Colonic mucosa (tissue), 4 donors: ENCODE measurements around the gene UGT1A7. TPM values are rescaled to one million over a fixed set of nuclear protein-coding genes. Genes with fewer than 3 reads are reported as not detected.

Experiments used
- DNase-seq: peaks from one replicate; pipeline ENCODE4 v3.0.0-alpha.2; 2020
- H3K27ac ChIP-seq: fragments of 200-600 bp; one replicate; pipeline ENCODE4 v1.8.0; 2021
- H3K27me3 ChIP-seq: fragments of 200-600 bp; one replicate; pipeline ENCODE4 v1.8.0; 2021
- H3K36me3 ChIP-seq: fragments of 200-600 bp; one replicate; pipeline ENCODE4 v1.8.0; 2021
- H3K4me1 ChIP-seq: fragments of 200-600 bp; one replicate; pipeline ENCODE4 v1.8.0; 2021; ENCODE audit warnings: mild to moderate bottlenecking
- H3K4me3 ChIP-seq: fragments of 200-600 bp; one replicate; pipeline ENCODE4 v1.8.0; 2021
- H3K9ac ChIP-seq, 2 donors: one replicate each; pipeline ENCODE4 v1.7.0; 2013; ENCODE audit warnings: control low read depth in 2 of 2, low read depth in 2 of 2, low read length in 2 of 2
- H3K9me3 ChIP-seq: fragments of 200-600 bp; one replicate; pipeline ENCODE4 v1.8.0; 2021
- CTCF ChIP-seq: fragments of 200-600 bp; IDR thresholded peaks from one replicate; pipeline ENCODE4 v1.8.0; 2022; ENCODE audit warnings: antibody characterized with exemption, mild to moderate bottlenecking
- intact Hi-C: fragments of 100-400 bp; cut with DNase I; formaldehyde crosslinking; loops from one replicate; pipeline ENCODE4 v1.14.1; 2022
- total RNA-seq, 2 donors: library from RNA; stranded (reverse); fragmentation: NEBNext Ultra II Directional in 1 of 2; extraction: Animal tissue kit (Norgen Biotek cat#: 25700) in 1 of 2; gene quantifications; one replicate each; pipeline ENCODE4 v1.2.1, GENCODE V29; 2021
- donor health status: healthy.
- donor health status: DM: no; HTN: no; CAD: no.
- donor health status: DM: no; HTN: no; CAD: no.

UGT1A7 gene
- total RNA-seq, 2 donors from 2014 or later = 3.1 TPM

- Histone ChIP-seq H3K27me3 (no peaks in the 10 kb centered on the region), H3K9me3 (no peaks in the 10 kb centered on the region), H3K4me1 (no peaks in the 10 kb centered on the region), H3K27ac (no peak overlapping the region), H3K36me3 (no peaks in the 10 kb centered on the region), H3K9ac (no peak overlapping the region), H3K4me3 (no peak overlapping the region)
- intact Hi-C loops = no loop called here
- TF ChIP-seq CTCF = no peak
- no peak for DNase-seq
Observed at GRCh38 chr2:233815861-233816260, 134.2 kb downstream of the UGT1A7 start.

GRCh38 chr2:233816334-233816733 lies 134.6 kb downstream of the UGT1A7 start:
- Histone ChIP-seq H3K36me3 (no peaks in the 10 kb centered on the region), H3K9me3 (no peaks in the 10 kb centered on the region), H3K4me1 (no peaks in the 10 kb centered on the region), H3K4me3 (no peak overlapping the region), H3K27ac (no peak overlapping the region), H3K27me3 (no peaks in the 10 kb centered on the region), H3K9ac (no peak overlapping the region)
- TF ChIP-seq CTCF = no peak
- no peak for DNase-seq
- intact Hi-C loops = no loop called here

GRCh38 chr2:233816771-233817170 lies 135.1 kb downstream of the UGT1A7 start:
- H3K4me3 ChIP-seq = no peak overlapping the region
- no peak overlapping the region for H3K9ac ChIP-seq
- TF ChIP-seq CTCF = no peak
- H3K27me3 ChIP-seq = no peaks in the 10 kb centered on the region
- no peaks in the 10 kb centered on the region for H3K9me3 ChIP-seq
- H3K27ac ChIP-seq = no peak overlapping the region
- no peak for DNase-seq
- H3K36me3 ChIP-seq = no peaks in the 10 kb centered on the region
- intact Hi-C loops = no loop called here
- no peaks in the 10 kb centered on the region for H3K4me1 ChIP-seq

- no peak overlapping the region for H3K4me3 ChIP-seq
- no peak overlapping the region for H3K9ac ChIP-seq
- no peaks in the 10 kb centered on the region for H3K36me3 ChIP-seq
- no peaks in the 10 kb centered on the region for H3K4me1 ChIP-seq
- intact Hi-C loops = no loop called here
- no peaks in the 10 kb centered on the region for H3K9me3 ChIP-seq
- no peak overlapping the region for H3K27ac ChIP-seq
- no peak for TF ChIP-seq CTCF
- H3K27me3 ChIP-seq = no peaks in the 10 kb centered on the region
- no peak for DNase-seq
Observed at GRCh38 chr2:233817361-233817911, 135.7 kb downstream of the UGT1A7 start.

- H3K36me3 ChIP-seq = no peaks in the 10 kb centered on the region
- no peaks in the 10 kb centered on the region for H3K9me3 ChIP-seq
- no peak overlapping the region for H3K9ac ChIP-seq
- no peak overlapping the region for H3K4me3 ChIP-seq
- no peaks in the 10 kb centered on the region for H3K4me1 ChIP-seq
- H3K27me3 ChIP-seq = no peaks in the 10 kb centered on the region
- intact Hi-C loops = no loop called here
- no peak overlapping the region for H3K27ac ChIP-seq
- no peak for TF ChIP-seq CTCF
- no peak for DNase-seq
Observed at GRCh38 chr2:233817995-233818638, 136.4 kb downstream of the UGT1A7 start.
